NT2/D1 (cell line): ENCODE measurements around the gene SNRPB.

Experiments
- SUZ12 ChIP-seq: IDR thresholded peaks from 2 replicates; pipeline ENCODE4 v1.6.1; 2011; ENCODE audit not compliant: insufficient read length, insufficient read depth; ENCODE audit errors: extremely low read depth
- YY1 ChIP-seq: IDR thresholded peaks from 2 replicates; pipeline ENCODE4 v1.6.1; 2011; ENCODE audit not compliant: insufficient read length, insufficient read depth

- TF ChIP-seq YY1 (no peak), SUZ12 (no peak)
Observed at GRCh38 chr20:2430538-2430937, 40.1 kb downstream of the SNRPB start.
